Panc1 (cell line): ENCODE measurements around the gene BACH2. TPM values are rescaled to one million over a fixed set of nuclear protein-coding genes. Genes with fewer than 3 reads are reported as not detected.

Source experiments
- ATAC-seq: fragments of 200-7000 bp; cut with Tn5 transposase; 2 replicates; pipeline ENCODE4 v1.9.1; 2020; ENCODE audit warnings: mild to moderate bottlenecking, moderate library complexity
- BruUV-seq: library from RNA; stranded (reverse); fragments of 400-500 nt; replicated peaks from 2 replicates; lab custom pipeline; 2021; lab: Mats Ljungman, UMichigan
- CTCF ChIA-PET: fragments of 300-600 bp; sonication (Branson Sonifier 250); formaldehyde crosslinking; loops from one replicate; lab custom pipeline; 2022; ENCODE audit warnings: antibody characterized with exemption; lab: Charles Lee
- POLR2A ChIA-PET: fragments of 300-600 bp; sonication (Branson Sonifier 250); formaldehyde crosslinking; loops from one replicate; lab custom pipeline; 2022; ENCODE audit warnings: antibody characterized with exemption; lab: Charles Lee
- DNase-seq: peaks from one replicate; pipeline ENCODE4 v3.0.0-alpha.2; 2010; ENCODE audit warnings: low read depth, low spot score
- H3K27ac ChIP-seq: 2 replicates; pipeline ENCODE4 v1.5.1; 2011; ENCODE audit warnings: mild to moderate bottlenecking, low read length, inconsistent platforms
- H3K27me3 ChIP-seq: fragments of 200-500 bp; sonication (Bioruptor generic); 2 replicates; pipeline ENCODE4 v1.6.0; 2014; ENCODE audit warnings: low read length, inconsistent platforms; ENCODE audit not compliant: control insufficient read depth, insufficient read depth
- H3K36me3 ChIP-seq: fragments of 200-500 bp; sonication (Bioruptor generic); 2 replicates; pipeline ENCODE4 v1.5.1; 2014; ENCODE audit warnings: inconsistent platforms, mild to moderate bottlenecking, low read length, moderate library complexity; ENCODE audit not compliant: control insufficient read depth, insufficient read depth
- H3K4me1 ChIP-seq: 2 replicates; pipeline ENCODE4 v1.5.1; 2011; ENCODE audit warnings: inconsistent platforms, mild to moderate bottlenecking, low read length, moderate library complexity; ENCODE audit not compliant: control insufficient read depth, insufficient read depth
- H3K4me3 ChIP-seq, 2 experiments: 2 replicates each; pipeline ENCODE4 v1.5.1; 2011 to 2012; ENCODE audit warnings: low read depth in 2 of 2, low read length in 2 of 2, mild to moderate bottlenecking in 2 of 2, inconsistent platforms in 1 of 2, moderate library complexity in 1 of 2
- H3K9me3 ChIP-seq: fragments of 200-500 bp; sonication (Bioruptor generic); 2 replicates; pipeline ENCODE4 v1.5.1; 2014; ENCODE audit warnings: low read depth, mild to moderate bottlenecking, inconsistent platforms, low read length, moderate library complexity; ENCODE audit not compliant: control insufficient read depth, insufficient read depth
- POLR2AphosphoS5 ChIP-seq: IDR thresholded peaks from 2 replicates; pipeline ENCODE4 v1.6.1; 2012; ENCODE audit warnings: mild to moderate bottlenecking, low read depth, low read length, moderate library complexity
- SIN3A ChIP-seq: IDR thresholded peaks from 2 replicates; pipeline ENCODE4 v1.6.1; 2012; ENCODE audit warnings: low read depth, mild to moderate bottlenecking, low read length, moderate library complexity, borderline replicate concordance; ENCODE audit not compliant: insufficient read depth
- TCF7L2 ChIP-seq: IDR thresholded peaks from 2 replicates; pipeline ENCODE4 v1.6.1; 2011; ENCODE audit warnings: mild to moderate bottlenecking, low read depth, low read length, inconsistent platforms
- in situ Hi-C: cut with HindIII; loops from 2 replicates; pipeline ENCODE4 v1.10.0; 2016; ENCODE audit warnings: low sequenced_read_pairs, low pct_unique_long_range_greater_than_20kb
- intact Hi-C: fragments of 100-400 bp; cut with micrococcal nuclease; formaldehyde crosslinking; loops from one replicate; pipeline ENCODE4 v1.10.0; 2022; ENCODE audit not compliant: unreplicated experiment
- total RNA-seq: library from RNA; stranded (reverse); gene quantifications from one replicate; pipeline ENCODE4 v1.2.1, GENCODE V29; 2021; ENCODE audit not compliant: unreplicated experiment
- TF ChIP-seq, protein P1 (sequence below), 2 experiments: IDR thresholded peaks; 2 replicates each; pipeline ENCODE4 v1.6.1; 2011 to 2012; ENCODE audit warnings: low read depth in 2 of 2, control low read depth in 1 of 2, low read length in 1 of 2, mild to moderate bottlenecking in 1 of 2, moderate library complexity in 1 of 2; ENCODE audit not compliant: insufficient read depth in 1 of 2
- TF ChIP-seq, protein P2 (sequence below): fragments of 450-650 bp; IDR thresholded peaks from 2 replicates; pipeline ENCODE4 v1.5.1; 2017; ENCODE audit warnings: mild to moderate bottlenecking

BACH2 gene
- total RNA-seq, 1 experiment from 2014 or later = 1.6 TPM

DNA sequence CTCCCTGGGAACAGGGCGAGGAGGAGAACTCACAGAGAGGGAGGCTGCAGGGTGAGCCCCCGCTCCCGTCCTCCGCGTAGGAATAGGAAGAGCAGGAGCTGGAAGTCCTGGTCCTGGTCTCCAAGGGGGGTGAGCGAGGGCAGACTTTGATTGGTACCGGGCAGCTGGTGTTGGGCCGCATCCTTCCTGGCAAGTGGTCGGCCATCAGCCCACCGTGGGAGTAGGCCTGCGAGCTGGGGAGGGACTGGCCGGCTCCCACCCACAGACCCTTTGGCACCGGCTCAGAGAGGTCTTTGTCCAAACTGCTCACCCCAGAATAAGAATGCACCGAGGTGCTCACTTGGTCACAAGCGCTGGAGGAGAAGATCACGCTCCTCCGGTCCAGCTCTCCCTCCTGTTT is 346.2 kb downstream of the BACH2 start:
- no TSS peak for BruUV-seq
- Histone ChIP-seq H3K27me3 (no peaks in the 10 kb centered on the region), H3K36me3 (no peaks in the 10 kb centered on the region), H3K4me3 (no peak overlapping the region), H3K27ac (peak overlapping the region; percentile 69), H3K4me1 (peaks cover 21% of the 10 kb centered on the region), H3K9me3 (no peaks in the 10 kb centered on the region)
- POLR2A ChIA-PET = no interaction called here
- no peak for DNase-seq
- intact Hi-C loops = no loop called here
- in situ Hi-C loops = no loop called here
- CTCF ChIA-PET = interaction anchor here (0.7 kb wide), 1 partner anchor 311 kb away, joined by 3 read pairs; no protein-coding TSS in a partner anchor
- no peak for ATAC-seq
- TF ChIP-seq TCF7L2 (no peak), POLR2AphosphoS5 (no peak), SIN3A (no peak)
- TF ChIP-seq, protein P1, sequence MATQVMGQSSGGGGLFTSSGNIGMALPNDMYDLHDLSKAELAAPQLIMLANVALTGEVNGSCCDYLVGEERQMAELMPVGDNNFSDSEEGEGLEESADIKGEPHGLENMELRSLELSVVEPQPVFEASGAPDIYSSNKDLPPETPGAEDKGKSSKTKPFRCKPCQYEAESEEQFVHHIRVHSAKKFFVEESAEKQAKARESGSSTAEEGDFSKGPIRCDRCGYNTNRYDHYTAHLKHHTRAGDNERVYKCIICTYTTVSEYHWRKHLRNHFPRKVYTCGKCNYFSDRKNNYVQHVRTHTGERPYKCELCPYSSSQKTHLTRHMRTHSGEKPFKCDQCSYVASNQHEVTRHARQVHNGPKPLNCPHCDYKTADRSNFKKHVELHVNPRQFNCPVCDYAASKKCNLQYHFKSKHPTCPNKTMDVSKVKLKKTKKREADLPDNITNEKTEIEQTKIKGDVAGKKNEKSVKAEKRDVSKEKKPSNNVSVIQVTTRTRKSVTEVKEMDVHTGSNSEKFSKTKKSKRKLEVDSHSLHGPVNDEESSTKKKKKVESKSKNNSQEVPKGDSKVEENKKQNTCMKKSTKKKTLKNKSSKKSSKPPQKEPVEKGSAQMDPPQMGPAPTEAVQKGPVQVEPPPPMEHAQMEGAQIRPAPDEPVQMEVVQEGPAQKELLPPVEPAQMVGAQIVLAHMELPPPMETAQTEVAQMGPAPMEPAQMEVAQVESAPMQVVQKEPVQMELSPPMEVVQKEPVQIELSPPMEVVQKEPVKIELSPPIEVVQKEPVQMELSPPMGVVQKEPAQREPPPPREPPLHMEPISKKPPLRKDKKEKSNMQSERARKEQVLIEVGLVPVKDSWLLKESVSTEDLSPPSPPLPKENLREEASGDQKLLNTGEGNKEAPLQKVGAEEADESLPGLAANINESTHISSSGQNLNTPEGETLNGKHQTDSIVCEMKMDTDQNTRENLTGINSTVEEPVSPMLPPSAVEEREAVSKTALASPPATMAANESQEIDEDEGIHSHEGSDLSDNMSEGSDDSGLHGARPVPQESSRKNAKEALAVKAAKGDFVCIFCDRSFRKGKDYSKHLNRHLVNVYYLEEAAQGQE (IDR thresholded peaks at IDR 0.05; ENCODE audit: insufficient read depth in 1 of 2, low read depth in 2 of 2, low read length in 1 of 2) = no peak
- TF ChIP-seq, protein P2, sequence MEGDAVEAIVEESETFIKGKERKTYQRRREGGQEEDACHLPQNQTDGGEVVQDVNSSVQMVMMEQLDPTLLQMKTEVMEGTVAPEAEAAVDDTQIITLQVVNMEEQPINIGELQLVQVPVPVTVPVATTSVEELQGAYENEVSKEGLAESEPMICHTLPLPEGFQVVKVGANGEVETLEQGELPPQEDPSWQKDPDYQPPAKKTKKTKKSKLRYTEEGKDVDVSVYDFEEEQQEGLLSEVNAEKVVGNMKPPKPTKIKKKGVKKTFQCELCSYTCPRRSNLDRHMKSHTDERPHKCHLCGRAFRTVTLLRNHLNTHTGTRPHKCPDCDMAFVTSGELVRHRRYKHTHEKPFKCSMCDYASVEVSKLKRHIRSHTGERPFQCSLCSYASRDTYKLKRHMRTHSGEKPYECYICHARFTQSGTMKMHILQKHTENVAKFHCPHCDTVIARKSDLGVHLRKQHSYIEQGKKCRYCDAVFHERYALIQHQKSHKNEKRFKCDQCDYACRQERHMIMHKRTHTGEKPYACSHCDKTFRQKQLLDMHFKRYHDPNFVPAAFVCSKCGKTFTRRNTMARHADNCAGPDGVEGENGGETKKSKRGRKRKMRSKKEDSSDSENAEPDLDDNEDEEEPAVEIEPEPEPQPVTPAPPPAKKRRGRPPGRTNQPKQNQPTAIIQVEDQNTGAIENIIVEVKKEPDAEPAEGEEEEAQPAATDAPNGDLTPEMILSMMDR = no peak

DNA sequence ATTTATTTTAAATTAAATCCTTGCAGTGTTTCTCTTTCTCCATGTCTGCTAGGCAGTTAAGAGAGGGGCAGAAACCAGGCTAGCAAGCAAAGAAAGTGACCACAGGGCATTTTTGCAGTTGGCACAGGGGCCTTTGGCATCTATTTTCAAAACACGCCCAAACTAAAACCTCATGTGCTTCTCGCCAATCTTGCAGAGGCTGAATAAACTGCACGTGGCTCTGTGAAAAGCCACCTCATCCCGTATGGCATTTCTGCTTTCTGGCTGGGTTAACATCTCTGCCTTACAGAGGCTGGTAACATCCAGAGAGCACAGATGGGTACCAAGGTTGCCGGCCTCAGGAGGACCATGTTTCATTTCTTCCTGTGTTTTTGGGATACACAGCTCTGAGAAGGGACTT is 347.8 kb downstream of the BACH2 start:
- Histone ChIP-seq H3K4me1 (peaks cover 21% of the 10 kb centered on the region), H3K27me3 (no peaks in the 10 kb centered on the region), H3K36me3 (no peaks in the 10 kb centered on the region), H3K9me3 (no peaks in the 10 kb centered on the region), H3K4me3 (no peak overlapping the region), H3K27ac (no peak overlapping the region)
- POLR2A ChIA-PET = no interaction called here
- intact Hi-C loops = loop anchor here (10.0 kb wide), 1 partner anchor 446 kb away; no protein-coding TSS in a partner anchor
- CTCF ChIA-PET = no interaction called here
- no TSS peak for BruUV-seq
- ATAC-seq (no peak), DNase-seq (no peak)
- in situ Hi-C loops = no loop called here
- TF ChIP-seq, protein P2 = no peak
- TF ChIP-seq SIN3A (no peak), POLR2AphosphoS5 (no peak), TCF7L2 (no peak)
- TF ChIP-seq, protein P1 (IDR thresholded peaks at IDR 0.05; ENCODE audit: insufficient read depth in 1 of 2, low read depth in 2 of 2, low read length in 1 of 2) = no peak
